Loucy (cell line): ENCODE measurements around the gene SLC12A4.
A peak's percentile ranks its signal among the peaks of the same experiment; 100 is the strongest.

Experiments
- H2AFZ ChIP-seq: fragments of 200-600 bp; sonication (generic); 2 replicates; pipeline ENCODE4 v1.6.0; 2016; ENCODE audit warnings: antibody characterized with exemption, mild to moderate bottlenecking, low read length, moderate library complexity
- H3F3A ChIP-seq: fragments of 200-600 bp; 2 replicates; pipeline ENCODE4 v1.6.0; 2016; ENCODE audit warnings: antibody characterized with exemption, low read depth, mild to moderate bottlenecking
- H3K27me3 ChIP-seq: fragments of 200-600 bp; sonication (generic); 2 replicates; pipeline ENCODE4 v1.6.1; 2014; ENCODE audit warnings: low read length, mild to moderate bottlenecking; ENCODE audit not compliant: insufficient read depth, poor library complexity, severe bottlenecking
- H3K36me3 ChIP-seq: fragments of 200-600 bp; sonication (generic); 2 replicates; pipeline ENCODE4 v1.6.1; 2016; ENCODE audit warnings: low read length; ENCODE audit not compliant: insufficient read depth
- H3K4me1 ChIP-seq: fragments of 200-600 bp; sonication (generic); 2 replicates; pipeline ENCODE4 v1.5.1; 2014; ENCODE audit warnings: low read length, mild to moderate bottlenecking; ENCODE audit not compliant: insufficient read depth, poor library complexity, severe bottlenecking
- H3K4me2 ChIP-seq: fragments of 200-600 bp; sonication (generic); 2 replicates; pipeline ENCODE4 v1.6.0; 2014; ENCODE audit warnings: antibody characterized with exemption, low read length, low read depth, mild to moderate bottlenecking; ENCODE audit not compliant: poor library complexity, severe bottlenecking
- H3K4me3 ChIP-seq: fragments of 200-600 bp; sonication (generic); 2 replicates; pipeline ENCODE4 v1.5.1; 2014; ENCODE audit warnings: low read length, mild to moderate bottlenecking, mixed read lengths; ENCODE audit not compliant: poor library complexity, severe bottlenecking
- H3K79me2 ChIP-seq: fragments of 200-600 bp; sonication (generic); 2 replicates; pipeline ENCODE4 v1.6.1; 2014; ENCODE audit warnings: low read length; ENCODE audit not compliant: insufficient read depth
- H3K9ac ChIP-seq: fragments of 200-600 bp; sonication (generic); 2 replicates; pipeline ENCODE4 v1.6.0; 2014; ENCODE audit warnings: mild to moderate bottlenecking, low read depth, low read length, moderate library complexity; ENCODE audit not compliant: poor library complexity, severe bottlenecking
- H3K9me2 ChIP-seq: fragments of 200-600 bp; sonication (generic); replicated peaks from 2 replicates; pipeline ENCODE4 v1.6.1; 2016; ENCODE audit warnings: low read depth, low read length, mixed read lengths
- H3K9me3 ChIP-seq: fragments of 200-600 bp; sonication (generic); 2 replicates; pipeline ENCODE4 v1.6.1; 2014; ENCODE audit warnings: mild to moderate bottlenecking, antibody characterized with exemption, low read length, low read depth; ENCODE audit not compliant: insufficient read depth
- H4K20me1 ChIP-seq: fragments of 200-600 bp; sonication (generic); 2 replicates; pipeline ENCODE4 v1.6.0; 2014; ENCODE audit warnings: antibody characterized with exemption, low read length, mild to moderate bottlenecking; ENCODE audit not compliant: insufficient read depth, poor library complexity, severe bottlenecking
- CTCF ChIP-seq: fragments of 200-600 bp; sonication (generic); conservative IDR thresholded peaks from 2 replicates; pipeline ENCODE4 v1.5.1; 2014; ENCODE audit warnings: mild to moderate bottlenecking, antibody characterized with exemption, low read length
- EZH2phosphoT487 ChIP-seq: fragments of 200-600 bp; IDR thresholded peaks from 2 replicates; pipeline ENCODE4 v1.6.1; 2018; ENCODE audit warnings: antibody characterized with exemption, mild to moderate bottlenecking, moderate library complexity, borderline replicate concordance

SLC12A4 gene

GRCh38 chr16:67969254-67970039, 1.0 kb upstream of the SLC12A4 start:
- TF ChIP-seq EZH2phosphoT487 (no peak), CTCF (no peak)
- peak overlapping the region; percentile 65 for H3K4me2 ChIP-seq
- no peak overlapping the region; the same call in 1 of the 2 replicates for H2AFZ ChIP-seq
- no peaks in the 10 kb centered on the region for H3K27me3 ChIP-seq
- no peaks in the 10 kb centered on the region for H4K20me1 ChIP-seq
- H3K9ac ChIP-seq: no peak overlapping the region
- peaks cover 18% of the 10 kb centered on the region for H3K4me1 ChIP-seq
- H3K9me3 ChIP-seq: no peaks in the 10 kb centered on the region
- H3K4me3 ChIP-seq: peak overlapping the region; percentile 75
- H3K9me2 ChIP-seq: no peaks in the 10 kb centered on the region
- H3F3A ChIP-seq: no peaks in the 10 kb centered on the region; the same call in 1 of the 2 replicates
- no peaks in the 10 kb centered on the region for H3K36me3 ChIP-seq
- no peaks in the 10 kb centered on the region for H3K79me2 ChIP-seq

- Histone ChIP-seq H3K9me3 (no peaks in the 10 kb centered on the region), H3K4me1 (peaks cover 18% of the 10 kb centered on the region), H4K20me1 (no peaks in the 10 kb centered on the region), H3K27me3 (no peaks in the 10 kb centered on the region), H3K79me2 (no peaks in the 10 kb centered on the region), H2AFZ (peak overlapping the region; percentile 80), H3K4me2 (peak overlapping the region; percentile 65), H3F3A (no peaks in the 10 kb centered on the region; the same call in 1 of the 2 replicates), H3K4me3 (peak overlapping the region; percentile 75), H3K9ac (peak overlapping the region; percentile 54), H3K9me2 (no peaks in the 10 kb centered on the region), H3K36me3 (no peaks in the 10 kb centered on the region)
- TF ChIP-seq EZH2phosphoT487 (no peak), CTCF (no peak)
Measured at GRCh38 chr16:67967958-67968399, 458 bp downstream of the SLC12A4 start.

- H3K27me3 ChIP-seq: no peaks in the 10 kb centered on the region
- H3K4me1 ChIP-seq: peaks cover 18% of the 10 kb centered on the region
- H3K9ac ChIP-seq: peak overlapping the region; percentile 54
- H3K79me2 ChIP-seq: no peaks in the 10 kb centered on the region
- TF ChIP-seq CTCF (no peak), EZH2phosphoT487 (no peak)
- peak overlapping the region; percentile 80 for H2AFZ ChIP-seq
- no peaks in the 10 kb centered on the region; the same call in 1 of the 2 replicates for H3F3A ChIP-seq
- H3K9me3 ChIP-seq: no peaks in the 10 kb centered on the region
- no peaks in the 10 kb centered on the region for H3K9me2 ChIP-seq
- H3K4me2 ChIP-seq: peak overlapping the region; percentile 65
- no peaks in the 10 kb centered on the region for H3K36me3 ChIP-seq
- H3K4me3 ChIP-seq: peak overlapping the region; percentile 75
- no peaks in the 10 kb centered on the region for H4K20me1 ChIP-seq
Measured at GRCh38 chr16:67967183-67967957, 1.1 kb downstream of the SLC12A4 start.
